SIG-M5 treated with dmso at 0.1 percent for 504 hours (cell line): ENCODE results near the gene MAN1A2.

Experiments used
- DNase-seq: peaks from one replicate; lab custom pipeline; 2025; ENCODE audit not compliant: unreplicated experiment; lab: John Stamatoyannopoulos, UW

Gene MAN1A2

DNA sequence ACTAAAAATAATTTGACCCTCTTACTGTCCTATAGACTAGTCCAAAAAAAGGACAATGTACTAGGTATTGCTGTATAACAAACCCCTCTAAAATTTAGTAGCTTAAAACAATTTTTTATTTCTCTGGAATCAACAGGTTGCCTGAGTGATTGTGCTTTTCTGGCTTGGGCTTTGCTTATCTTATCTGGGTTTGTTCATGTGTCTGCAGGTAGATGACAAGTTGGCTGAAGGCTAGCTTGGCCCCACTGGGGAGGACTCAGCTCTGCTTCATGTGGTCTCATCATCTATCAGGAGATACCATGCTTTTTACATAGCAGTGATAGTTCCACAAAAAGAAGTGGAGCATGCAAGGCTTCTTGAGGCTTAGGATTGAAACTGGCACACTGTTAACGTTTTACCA is 114.2 kb downstream of the MAN1A2 start:
- DNase-seq, result no peak

DNA sequence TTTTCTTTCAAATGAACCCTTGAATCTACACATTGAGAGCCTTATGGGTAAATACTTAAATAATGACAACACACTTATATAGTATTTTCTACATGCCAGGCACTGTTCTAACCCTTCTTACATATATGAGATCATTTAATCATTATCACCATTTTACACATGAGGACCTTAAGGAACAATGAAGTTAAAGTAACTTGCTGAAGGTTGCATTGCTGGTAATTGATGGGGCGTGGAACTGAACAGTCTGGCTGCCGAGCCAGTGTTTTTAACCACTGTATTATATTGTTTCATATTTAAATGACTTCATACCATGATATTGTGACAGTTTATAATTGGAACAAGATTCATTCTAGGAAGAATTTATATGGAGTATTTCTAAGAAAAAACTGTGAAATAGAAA is 126.7 kb downstream of the MAN1A2 start:
- no peak for DNase-seq

DNA sequence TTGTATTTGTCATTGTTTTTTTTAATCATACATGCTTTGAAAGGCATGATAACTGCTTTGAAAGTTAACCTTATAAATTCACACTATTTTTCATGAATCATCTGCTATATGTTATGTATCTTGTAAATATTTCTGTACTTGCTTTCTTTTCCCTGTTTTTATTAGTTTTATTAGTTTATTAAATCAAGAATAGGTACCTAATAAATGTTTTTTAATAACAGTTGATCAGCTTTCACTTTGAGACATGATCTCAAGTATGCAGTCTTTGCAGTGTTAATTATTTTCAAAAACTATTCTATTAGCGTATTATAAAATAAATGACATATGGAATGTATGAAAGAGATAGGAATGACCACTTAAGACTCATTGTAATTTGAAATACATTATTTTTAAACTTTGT is 127.8 kb downstream of the MAN1A2 start:
- no peak for DNase-seq

DNA sequence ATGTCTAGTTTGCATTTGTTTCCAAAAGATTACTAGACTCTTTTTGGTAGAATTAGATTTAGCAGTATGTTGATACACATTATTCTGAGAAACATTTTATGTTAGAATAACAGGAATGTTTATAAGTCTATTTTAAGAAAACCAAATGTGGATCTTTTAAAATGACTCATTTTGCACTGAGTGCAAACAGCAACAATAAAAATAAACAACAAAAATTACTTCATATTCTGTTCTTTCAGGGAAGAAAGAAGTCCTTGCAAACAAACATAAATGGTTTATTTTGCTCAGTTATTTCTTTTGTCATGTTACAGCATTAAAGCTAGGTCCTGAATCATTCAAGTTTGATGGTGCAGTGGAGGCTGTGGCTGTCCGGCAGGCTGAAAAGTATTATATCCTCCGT is 131.8 kb downstream of the MAN1A2 start:
- DNase-seq, result no peak

DNA sequence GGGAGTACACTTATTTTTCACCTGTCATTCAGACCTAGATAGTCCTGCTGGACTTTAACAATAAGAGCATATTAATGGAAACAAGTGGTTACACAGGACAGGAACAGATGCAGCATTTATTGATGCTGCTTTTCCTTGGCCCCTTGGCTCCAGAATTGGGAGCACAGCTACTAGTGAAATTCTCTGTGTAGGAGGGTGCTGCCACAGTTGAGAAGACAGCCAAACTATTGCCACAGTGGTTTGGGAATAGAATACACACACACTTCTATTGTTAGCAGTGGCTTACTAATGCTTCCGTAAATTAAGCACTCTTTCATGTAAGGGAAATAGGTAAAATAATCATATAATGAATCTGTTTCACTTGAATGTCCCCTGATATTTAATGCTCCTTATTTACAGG is 133.3 kb downstream of the MAN1A2 start:
- DNase-seq, result no peak

DNA sequence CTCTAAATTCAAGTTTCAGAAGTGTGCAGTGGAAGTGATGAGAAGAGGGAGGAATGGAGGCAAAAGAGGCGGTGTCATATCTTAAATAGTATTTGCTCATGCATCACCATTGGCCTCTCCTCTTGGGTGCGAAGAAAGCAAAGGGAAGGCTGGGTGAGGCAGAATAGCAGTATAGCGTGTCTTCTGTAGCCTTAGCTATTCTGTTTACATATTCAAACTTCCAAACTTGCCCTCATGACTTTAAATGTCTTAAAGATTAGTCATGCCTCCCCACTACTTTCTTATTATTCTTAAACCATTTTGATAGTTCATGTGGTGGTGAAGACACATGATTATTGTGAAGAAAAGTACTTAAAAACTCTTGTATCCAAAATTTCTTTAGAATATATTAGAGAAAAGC is 134.0 kb downstream of the MAN1A2 start:
- no peak for DNase-seq

DNA sequence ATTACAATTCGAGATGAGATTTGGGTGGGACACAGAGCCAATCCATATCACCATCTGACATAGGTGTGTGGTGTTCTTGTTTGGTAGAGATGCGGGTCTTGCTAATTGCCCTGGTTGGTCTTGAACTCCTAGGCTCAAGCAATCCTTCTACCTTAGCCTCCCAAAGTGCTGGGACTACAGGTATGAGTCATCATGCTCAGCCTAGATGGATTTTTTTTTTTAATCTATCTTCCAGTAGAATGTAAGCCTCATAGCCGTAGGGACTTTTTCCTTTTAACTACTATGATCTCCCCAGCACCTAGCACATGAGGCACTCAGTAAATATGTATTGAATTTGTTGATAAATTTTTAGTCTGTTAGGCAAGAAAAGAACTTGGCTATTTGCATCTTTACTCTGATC is 144.0 kb downstream of the MAN1A2 start:
- DNase-seq, result no peak

DNA sequence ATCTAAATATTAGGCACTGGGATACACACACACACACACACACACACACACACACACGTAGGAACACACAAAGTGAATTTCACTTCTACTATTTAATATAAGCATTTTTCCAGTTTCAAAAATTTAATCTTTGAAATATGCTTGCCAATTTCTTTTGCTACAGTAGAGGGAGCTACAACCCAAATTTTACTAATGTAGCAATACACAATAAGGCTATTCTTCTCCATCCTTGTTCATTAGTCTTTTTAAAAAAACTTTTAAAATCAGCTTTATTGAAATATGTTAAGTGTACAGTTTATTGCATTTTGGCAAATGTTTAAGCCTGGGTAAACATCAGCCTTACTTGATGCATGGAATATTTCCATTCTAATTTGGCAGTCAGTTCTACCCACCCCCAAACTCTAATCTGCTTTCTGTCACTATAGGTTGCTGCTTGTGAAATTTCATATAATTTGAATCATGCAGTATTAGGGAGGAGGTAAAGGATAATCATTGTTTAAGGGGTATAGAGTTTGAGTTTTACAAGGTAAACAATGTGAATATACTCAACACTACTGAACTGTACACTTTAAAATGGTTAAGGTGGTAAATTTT is 145.6 kb downstream of the MAN1A2 start:
- peak; percentile 9 for DNase-seq

DNA sequence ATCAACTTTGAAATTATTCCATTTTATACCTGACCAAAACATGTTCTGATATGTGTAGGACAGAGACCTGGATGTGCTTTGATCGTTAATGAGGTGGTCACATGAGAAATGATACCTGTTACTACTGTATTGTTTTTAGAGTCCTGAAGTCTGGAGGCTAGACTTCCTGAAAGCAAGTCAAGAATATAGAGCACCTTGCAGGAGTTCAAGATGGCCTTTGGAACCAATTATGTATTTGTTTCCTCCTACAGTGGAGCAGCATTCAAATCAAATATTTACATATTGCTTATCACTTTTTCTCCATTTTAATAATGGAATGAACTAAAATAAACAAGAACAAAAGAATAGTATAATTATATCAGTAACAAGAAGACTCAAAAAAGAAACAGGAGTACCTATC is 155.9 kb downstream of the MAN1A2 start:
- no peak for DNase-seq

DNA sequence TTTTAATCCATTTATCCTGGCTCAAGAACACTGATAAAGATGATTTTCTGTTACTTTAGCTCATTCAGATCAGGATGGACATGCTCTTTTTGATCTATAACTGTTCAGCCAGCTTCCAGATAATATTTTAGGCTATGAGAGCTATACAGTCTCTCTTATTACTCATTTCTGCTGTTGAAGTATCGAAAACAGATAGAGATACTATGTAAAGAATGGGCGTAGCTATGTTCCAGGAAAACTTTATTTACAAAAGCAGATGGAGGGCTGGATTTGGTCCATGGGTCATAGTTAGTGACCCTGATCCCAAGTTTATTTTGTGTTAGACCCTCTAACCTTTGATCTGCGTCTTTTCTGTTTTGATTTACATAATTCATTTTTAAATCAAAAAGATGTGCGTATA is 159.8 kb downstream of the MAN1A2 start:
- DNase-seq, result no peak

DNA sequence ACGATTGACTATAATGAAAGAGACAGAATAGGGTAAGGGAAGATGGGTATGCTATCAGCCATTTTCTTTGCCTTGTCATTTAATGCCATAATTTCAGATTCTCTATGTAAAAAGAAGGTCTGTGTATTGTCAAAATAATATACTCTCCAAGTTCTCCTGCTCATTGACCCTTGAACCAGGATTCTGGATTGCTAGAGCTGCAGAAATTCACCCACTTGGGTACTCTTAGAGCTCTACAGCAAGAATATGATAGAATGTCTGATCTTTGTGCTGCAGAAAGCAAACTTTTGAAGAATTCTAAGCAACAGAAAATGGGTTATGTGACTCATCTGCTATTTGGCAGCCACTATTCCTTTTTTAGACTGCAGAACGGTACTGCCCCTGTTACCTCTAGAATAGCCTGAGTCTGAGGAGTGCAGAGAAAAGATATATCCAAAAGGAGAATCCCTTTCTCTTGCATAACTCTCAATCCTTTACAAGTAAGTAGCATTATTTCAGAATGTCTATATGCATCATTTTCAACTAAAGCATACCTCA is 160.4 kb downstream of the MAN1A2 start:
- no peak for DNase-seq

DNA sequence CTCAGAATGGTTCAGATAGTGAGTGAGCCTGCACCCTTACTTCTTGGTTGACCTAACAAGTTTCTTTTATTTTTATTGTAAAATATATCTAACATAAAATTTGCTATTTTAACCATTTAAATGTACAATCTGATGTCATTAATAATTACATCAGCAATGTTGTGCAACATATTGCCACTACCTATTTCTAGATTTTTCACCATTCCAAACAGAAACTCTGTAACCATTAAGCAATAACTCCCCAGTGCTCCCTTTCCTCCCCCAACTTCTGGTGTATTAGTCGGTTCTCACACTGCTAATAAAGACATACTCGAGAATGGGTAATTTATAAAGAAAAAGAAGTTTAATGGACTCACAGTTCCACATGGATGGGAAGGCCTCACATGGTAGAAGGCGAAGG is 162.4 kb downstream of the MAN1A2 start:
- DNase-seq, result no peak

DNA sequence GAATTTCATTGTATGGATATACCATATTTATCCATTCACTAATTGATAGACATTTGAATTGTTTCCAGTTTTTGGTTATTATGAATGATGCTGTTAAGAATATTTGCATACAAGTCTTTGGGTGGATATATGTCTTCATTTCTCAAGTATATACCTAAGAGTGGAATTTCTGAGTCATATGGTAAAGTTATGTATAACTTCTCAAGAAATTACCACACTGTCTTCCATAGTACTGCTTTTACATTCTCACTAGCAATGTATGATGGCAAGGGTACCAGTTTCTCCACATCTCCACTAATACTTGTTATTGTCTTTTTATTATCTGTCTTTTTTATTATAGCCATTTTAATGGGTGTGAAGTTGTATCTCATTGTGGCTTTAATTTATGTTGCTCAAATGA is 164.0 kb downstream of the MAN1A2 start:
- no peak for DNase-seq

DNA sequence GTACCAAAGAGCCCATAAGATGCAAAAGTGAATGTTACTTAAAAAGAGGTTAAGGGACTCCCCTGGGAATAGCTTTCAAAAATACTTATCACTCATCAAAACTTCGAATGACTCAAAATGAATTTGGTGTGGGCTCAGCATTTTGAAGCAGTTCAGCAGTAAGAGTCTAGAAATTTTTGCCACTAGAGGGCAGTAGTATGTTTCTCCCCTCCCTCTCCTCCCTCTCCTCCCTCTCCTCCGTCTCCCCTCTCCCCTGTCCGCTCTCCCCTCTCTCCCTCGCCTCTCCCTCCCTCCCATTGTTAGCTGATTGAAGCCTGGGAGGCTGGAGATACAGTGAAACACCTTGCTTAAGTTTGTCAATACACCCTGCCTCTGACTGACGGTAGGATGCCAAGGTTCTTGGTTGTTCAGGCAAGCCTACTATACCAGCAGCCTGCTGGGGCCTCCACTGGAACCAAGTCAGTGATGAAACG is 167.8 kb downstream of the MAN1A2 start:
- DNase-seq, result peak; percentile 35

DNA sequence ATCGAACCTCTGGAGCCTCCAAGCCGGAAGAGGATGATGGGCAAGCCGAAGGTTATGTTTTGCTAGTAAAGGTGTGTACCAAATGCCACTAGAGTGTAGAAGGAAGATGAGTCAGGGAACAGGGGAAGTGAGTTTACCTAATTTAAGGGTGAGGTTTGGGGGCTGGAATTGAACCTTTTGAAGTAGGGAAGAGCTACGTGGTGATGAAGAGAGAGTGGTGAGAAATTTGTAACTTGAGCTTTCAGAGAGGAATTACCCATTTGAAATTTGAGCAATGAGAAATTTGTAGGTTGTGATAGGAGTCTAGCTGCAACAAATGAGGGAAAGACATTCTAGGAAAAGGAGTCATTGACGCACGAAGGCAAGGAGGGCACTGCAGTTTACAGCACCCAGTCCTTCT is 168.6 kb downstream of the MAN1A2 start:
- DNase-seq, result no peak

DNA sequence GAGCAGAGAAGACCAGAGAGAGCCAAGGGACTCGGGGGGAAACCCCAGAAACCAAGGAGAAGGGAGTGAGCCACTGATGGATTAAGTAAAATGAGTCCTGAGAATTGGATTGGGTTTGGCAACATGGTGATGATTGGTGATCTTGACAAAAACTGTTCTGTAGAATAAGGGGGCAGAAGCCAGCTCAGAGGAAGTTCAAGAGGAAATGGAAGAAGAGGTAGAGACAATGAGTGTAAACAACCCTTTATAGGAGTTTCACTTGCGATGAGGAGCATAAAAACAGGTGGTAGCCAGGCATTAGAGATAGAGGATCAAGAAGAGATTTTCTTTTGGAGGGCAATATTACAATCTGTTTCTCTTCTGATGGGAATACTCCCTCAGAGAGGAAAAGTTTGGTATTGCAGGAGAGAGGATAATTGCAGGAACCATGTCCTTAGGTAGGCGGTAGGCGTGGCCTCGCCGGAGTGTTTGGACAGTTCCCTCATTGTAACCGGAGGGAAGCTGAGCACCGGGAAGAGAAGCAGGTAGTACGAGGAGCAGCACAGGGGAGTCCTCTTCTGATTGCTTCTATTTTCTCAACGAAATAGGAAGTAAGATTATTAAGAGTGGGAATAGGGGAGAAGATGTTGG is 170.2 kb downstream of the MAN1A2 start:
- DNase-seq, result peak; percentile 50

DNA sequence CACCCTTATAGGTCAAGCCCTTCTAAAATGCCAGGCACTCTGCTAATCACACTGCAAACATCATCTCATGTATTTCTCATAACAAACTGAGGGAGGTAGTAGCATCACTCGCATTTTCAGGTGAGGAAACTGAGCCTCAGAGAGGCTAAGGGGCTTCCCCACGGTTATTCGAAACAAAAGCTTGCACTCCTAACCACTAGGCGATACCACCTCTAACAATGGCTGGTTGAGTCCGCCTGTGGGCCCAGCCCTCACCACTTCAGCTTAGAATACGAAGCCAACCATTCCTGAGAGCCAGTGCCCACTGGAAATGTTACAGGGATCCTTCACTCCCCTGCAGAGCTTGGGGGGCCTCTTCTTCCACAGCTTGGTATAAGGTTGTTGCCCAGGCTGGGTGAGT is 173.3 kb downstream of the MAN1A2 start:
- DNase-seq, result no peak

DNA sequence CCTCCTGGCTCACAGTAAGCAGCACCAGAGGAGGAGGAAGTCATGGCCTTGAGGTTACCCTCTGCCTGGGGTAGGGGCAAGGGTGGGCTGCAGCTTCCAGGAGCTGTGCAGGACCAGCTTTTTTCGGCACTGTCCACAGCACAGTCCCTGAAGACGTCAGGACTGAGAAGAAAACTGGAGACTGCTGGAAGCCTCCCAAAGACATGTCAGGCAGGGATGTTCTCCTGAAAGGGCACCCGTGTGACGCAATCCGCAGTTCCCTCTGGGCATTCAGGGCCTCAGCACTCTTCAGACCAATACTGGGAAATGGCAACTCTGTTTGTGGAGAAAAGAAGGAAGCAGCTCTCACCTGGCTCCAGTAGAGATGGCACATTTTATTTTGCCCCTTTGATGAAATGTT is 173.8 kb downstream of the MAN1A2 start:
- no peak for DNase-seq

DNA sequence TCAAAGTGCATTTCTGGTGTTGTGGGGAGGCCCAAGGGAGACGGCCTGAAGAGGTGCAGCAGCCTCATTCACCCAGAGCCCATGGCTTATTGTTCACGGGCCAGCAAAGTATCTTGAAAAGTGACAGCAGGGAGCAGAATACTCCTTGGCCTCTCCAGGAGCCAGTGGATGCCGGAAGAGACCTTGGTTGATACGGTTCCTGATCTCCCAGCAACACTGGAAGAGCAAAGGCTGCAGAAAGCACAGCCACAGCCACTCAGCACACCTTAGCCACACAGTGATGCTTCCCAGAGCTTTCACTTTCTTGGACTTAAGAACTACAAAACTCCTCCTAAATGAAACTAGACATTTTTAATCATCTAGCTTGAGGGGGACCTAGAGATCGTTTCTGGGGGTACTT is 174.3 kb downstream of the MAN1A2 start:
- DNase-seq, result no peak

DNA sequence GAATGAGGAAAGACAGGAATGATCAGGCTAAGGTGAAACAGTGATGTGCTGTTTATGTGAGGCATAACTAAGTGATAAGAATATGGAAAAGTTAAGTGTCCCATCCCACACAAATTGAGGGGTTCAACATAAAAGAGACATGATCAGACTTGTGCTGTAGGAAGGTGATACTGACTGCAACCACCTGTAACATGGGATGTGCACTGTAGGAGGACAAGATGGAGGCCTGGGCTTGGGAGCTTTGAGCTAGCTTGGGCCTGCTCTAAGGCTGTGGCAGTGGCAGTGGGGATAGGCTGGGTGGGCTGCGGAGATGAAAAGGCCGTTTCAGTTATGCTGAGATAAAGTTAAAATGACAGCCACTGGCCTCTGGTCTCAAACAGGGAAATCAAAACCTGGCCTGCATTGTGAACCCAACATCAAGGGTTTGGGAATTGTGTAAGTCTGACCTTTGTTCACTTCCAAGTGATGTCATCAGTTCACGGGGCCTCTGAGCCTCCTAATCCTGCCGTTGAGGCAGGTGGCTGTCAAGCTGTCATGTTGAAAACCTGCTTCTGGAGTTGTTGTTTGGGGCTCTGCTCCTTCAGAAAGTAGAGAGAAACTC is 177.4 kb downstream of the MAN1A2 start:
- no peak for DNase-seq

DNA sequence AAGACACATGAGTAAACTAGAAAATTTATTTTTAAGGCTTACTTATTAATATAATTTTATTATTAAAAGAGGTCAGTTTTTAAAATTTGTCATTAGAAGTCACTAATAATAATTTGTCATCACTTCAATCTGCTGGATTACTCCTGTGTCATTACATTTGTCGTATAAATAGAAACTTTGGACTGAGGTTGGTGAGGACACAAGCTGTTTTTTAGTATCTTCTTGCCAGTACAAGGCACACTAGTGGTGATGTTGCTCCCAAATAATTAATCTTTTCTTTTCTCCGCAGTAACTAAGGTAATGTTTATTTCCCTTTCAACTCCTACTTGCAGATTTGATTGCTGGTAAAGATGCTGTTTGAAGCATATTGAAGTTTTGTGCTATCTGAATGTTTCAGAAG is 179.2 kb downstream of the MAN1A2 start:
- no peak for DNase-seq

DNA sequence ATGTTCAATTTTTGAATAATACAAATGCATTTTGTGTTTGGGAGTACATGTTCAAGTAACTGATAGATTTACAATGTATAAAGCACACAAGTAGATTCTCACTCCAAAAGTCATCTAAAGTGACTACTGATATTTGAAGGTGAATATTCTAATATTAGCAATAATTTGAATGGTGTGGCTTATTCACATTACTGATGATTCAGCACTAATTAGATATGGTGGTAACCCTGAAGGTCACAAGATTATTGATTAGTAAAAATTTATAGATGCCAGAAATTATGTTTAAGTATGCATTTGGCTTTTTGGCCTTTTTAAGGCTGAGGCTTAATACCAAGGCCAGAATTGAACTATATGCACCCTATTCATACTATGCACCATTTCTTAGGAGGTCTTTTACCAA is 186.2 kb downstream of the MAN1A2 start:
- DNase-seq, result no peak

DNA sequence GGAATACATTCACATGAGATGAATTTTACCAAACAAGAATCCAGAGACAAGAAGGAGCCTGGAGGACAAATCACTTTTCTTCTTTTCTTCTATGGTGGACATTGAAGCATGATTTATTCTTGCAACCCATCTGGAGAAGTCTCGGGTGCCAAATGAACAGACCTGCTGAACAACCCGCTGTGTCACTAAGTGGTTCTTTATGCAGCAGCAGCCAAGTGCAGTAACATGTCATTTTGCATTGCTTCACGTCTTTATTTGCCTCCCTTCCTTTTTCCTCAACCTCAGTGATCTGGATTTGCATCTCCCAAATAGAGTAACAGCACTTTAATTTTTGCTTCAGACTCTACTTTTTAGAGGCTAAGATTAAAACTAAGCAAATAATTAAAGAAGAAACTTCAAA is 188.6 kb downstream of the MAN1A2 start:
- no peak for DNase-seq
